HepG2 (cell line): ENCODE data around the gene RASGRP1. TPM values are rescaled to one million over a fixed set of nuclear protein-coding genes. Genes with fewer than 3 reads are reported as not detected.
A peak's percentile ranks its signal among the peaks of the same experiment; 100 is the strongest.

Experiments
- CHD4 ChIP-seq: fragments of 200-600 bp; sonication (generic); IDR thresholded peaks from 2 replicates; pipeline ENCODE4 v1.7.0; 2017; ENCODE audit warnings: mild to moderate bottlenecking, low read length, borderline replicate concordance
- EED ChIP-seq: sonication (generic); formaldehyde crosslinking; IDR thresholded peaks from 2 replicates; pipeline ENCODE4 v1.5.0; 2020; ENCODE audit warnings: mild to moderate bottlenecking, missing genetic modification reagents
- JUN ChIP-seq: sonication (generic); formaldehyde crosslinking; IDR thresholded peaks from 2 replicates; pipeline ENCODE4 v1.4.0; 2020; ENCODE audit warnings: mild to moderate bottlenecking, missing genetic modification reagents
- JUND ChIP-seq: sonication (generic); formaldehyde crosslinking; IDR thresholded peaks from 2 replicates; pipeline ENCODE4 v1.8.0; 2022; ENCODE audit warnings: mild to moderate bottlenecking, missing genetic modification reagents
- KLF16 ChIP-seq, 2 experiments: sonication (generic) in 1 of 2; formaldehyde crosslinking in 1 of 2; IDR thresholded peaks; 2 replicates each; pipeline versions ENCODE4 v1.6.1 to v1.8.0; 2016 to 2023; ENCODE audit warnings: missing genetic modification reagents in 2 of 2, missing compliant biosample characterization in 1 of 2
- MEIS2 ChIP-seq: sonication (generic); formaldehyde crosslinking; IDR thresholded peaks from 2 replicates; pipeline ENCODE4 v1.9.0; 2021; ENCODE audit warnings: mild to moderate bottlenecking, missing genetic modification reagents
- NFATC3 ChIP-seq: sonication (generic); formaldehyde crosslinking; IDR thresholded peaks from 2 replicates; pipeline ENCODE4 v1.5.1; 2020; ENCODE audit warnings: mild to moderate bottlenecking, missing genetic modification reagents
- RFXANK ChIP-seq: IDR thresholded peaks from 2 replicates; pipeline ENCODE4 v1.6.1; 2016
- SP140L ChIP-seq: sonication (generic); formaldehyde crosslinking; IDR thresholded peaks from 2 replicates; pipeline ENCODE4 v1.4.0; 2020; ENCODE audit warnings: missing genetic modification reagents, borderline replicate concordance
- ZC3H13 ChIP-seq: sonication (generic); formaldehyde crosslinking; IDR thresholded peaks from 2 replicates; pipeline ENCODE4 v1.8.1; 2023; ENCODE audit warnings: mild to moderate bottlenecking, missing genetic modification reagents, moderate library complexity
- ZMYM3 ChIP-seq: sonication (generic); formaldehyde crosslinking; IDR thresholded peaks from 2 replicates; pipeline ENCODE4 v1.5.1; 2020; ENCODE audit warnings: mild to moderate bottlenecking, missing genetic modification reagents
- ZNF282 ChIP-seq: fragments of 450-650 bp; IDR thresholded peaks from 2 replicates; pipeline ENCODE4 v1.6.1; 2018; ENCODE audit not compliant: partially characterized antibody
- ZNF292 ChIP-seq: sonication (generic); formaldehyde crosslinking; IDR thresholded peaks from 2 replicates; pipeline ENCODE4 v1.8.1; 2022; ENCODE audit warnings: mild to moderate bottlenecking, low read depth, missing genetic modification reagents, borderline replicate concordance
- ZNF33A ChIP-seq: sonication (generic); formaldehyde crosslinking; IDR thresholded peaks from 2 replicates; pipeline ENCODE4 v1.5.1; 2020; ENCODE audit warnings: missing genetic modification reagents, mild to moderate bottlenecking, moderate library complexity, borderline replicate concordance
- ZNF569 ChIP-seq: sonication (generic); formaldehyde crosslinking; IDR thresholded peaks from 2 replicates; pipeline ENCODE4 v1.5.0; 2020; ENCODE audit warnings: mild to moderate bottlenecking, missing genetic modification reagents, moderate library complexity, borderline replicate concordance
- ZNF7 ChIP-seq: IDR thresholded peaks from 2 replicates; pipeline ENCODE4 v1.6.1; 2016; ENCODE audit warnings: missing biosample characterization, missing genetic modification reagents
- ZNF782 ChIP-seq: sonication (generic); formaldehyde crosslinking; IDR thresholded peaks from 2 replicates; pipeline ENCODE4 v1.4.0; 2020; ENCODE audit warnings: missing genetic modification reagents, mild to moderate bottlenecking, borderline replicate concordance
- polyA plus RNA-seq, 8 experiments: library from polyadenylated mRNA; depleted of rRNA in 3 of 8; stranded (reverse) in 7 of 8; unstranded in 1 of 8; fragments of >200 nt; fragmentation: Illumina TruSeq in 4 of 8; extraction: Trizol in 4 of 8; gene quantifications; 2 replicates each; pipeline versions ENCODE4 v1.2.1 to v1.2.3, GENCODE V29; 2011 to 2016; ENCODE audit warnings: low read depth in 4 of 8, missing spikeins in 1 of 8, mixed read lengths in 1 of 8; ENCODE audit not compliant: insufficient read depth in 1 of 8
- total RNA-seq, 5 experiments: library from RNA; depleted of rRNA; stranded (reverse); fragments of >200 nt; fragmentation: Illumina TruSeq; extraction: Trizol; gene quantifications; 2 replicates each; pipeline ENCODE4 v1.2.3, GENCODE V29; 2016; ENCODE audit warnings: low read depth in 1 of 5
- TF ChIP-seq, protein P1 (sequence below): sonication (generic); formaldehyde crosslinking; IDR thresholded peaks from 2 replicates; pipeline ENCODE4 v1.5.0; 2020; ENCODE audit warnings: mild to moderate bottlenecking, missing genetic modification reagents, borderline replicate concordance
- TF ChIP-seq, protein P2 (sequence below): sonication (generic); formaldehyde crosslinking; conservative IDR thresholded peaks from 2 replicates; pipeline ENCODE4 v1.4.0; 2020; ENCODE audit warnings: missing genetic modification reagents

The RASGRP1 gene
- total and polyA plus RNA-seq, 2 of the 13 experiments (the other 11 are each of a cell fraction or from before 2014, with no cell fraction given) = 0.07 TPM; not detected in 1

DNA sequence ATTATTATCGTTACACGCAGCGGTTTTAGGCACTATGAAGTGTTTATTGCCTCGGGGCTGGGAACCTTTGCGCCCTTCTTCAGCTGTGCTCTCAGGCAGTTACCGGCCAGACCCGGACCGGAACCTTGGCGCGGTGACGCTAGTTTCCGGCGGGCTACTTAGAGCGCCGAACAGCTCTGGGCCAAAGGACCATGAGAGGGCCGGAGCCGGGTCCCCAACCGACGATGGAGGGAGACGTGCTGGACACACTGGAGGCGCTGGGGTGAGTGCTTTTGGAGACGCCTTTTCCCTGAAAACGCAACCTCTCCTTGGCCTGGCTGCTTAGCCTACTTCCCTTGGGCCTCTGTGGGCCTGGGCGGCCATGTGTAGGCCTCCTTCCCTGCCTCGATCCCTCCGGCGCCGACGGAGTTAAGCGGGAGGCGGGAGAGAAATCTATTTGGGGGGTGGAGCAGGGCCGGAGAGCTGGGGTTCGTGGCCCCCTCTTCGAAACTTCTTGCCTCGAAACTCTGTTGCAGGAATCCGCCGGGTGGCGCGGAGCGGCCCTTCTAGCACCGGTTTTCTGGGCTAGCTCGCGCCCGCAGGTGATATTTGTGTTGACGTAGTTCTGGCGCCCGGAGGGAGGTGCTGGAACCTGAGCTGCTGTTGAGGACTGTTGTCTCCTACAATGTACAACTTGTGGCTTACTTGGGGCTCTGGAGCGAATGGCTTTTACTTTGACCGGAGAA lies 110.5 kb downstream of the RASGRP1 start, which contains the start of gene FAM98B (continued):
- TF ChIP-seq, protein P1, sequence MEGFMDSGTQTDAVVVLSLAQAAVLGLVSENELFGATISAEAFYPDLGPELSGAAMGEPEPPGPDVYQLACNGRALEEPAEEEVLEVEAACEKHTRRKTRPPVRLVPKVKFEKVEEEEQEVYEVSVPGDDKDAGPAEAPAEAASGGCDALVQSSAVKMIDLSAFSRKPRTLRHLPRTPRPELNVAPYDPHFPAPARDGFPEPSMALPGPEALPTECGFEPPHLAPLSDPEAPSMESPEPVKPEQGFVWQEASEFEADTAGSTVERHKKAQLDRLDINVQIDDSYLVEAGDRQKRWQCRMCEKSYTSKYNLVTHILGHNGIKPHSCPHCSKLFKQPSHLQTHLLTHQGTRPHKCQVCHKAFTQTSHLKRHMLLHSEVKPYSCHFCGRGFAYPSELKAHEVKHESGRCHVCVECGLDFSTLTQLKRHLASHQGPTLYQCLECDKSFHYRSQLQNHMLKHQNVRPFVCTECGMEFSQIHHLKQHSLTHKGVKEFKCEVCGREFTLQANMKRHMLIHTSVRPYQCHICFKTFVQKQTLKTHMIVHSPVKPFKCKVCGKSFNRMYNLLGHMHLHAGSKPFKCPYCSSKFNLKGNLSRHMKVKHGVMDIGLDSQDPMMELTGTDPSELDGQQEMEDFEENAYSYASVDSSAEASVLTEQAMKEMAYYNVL (CRISPR knock-in tag) = no peak
- no peak for TF ChIP-seq ZNF282
- peak; percentile 76; the same call in 1 of the 2 replicates for TF ChIP-seq ZNF292 (CRISPR knock-in tag)
- TF ChIP-seq CHD4 = no peak
- peak; percentile 77; the same call in 1 of the 2 replicates for TF ChIP-seq RFXANK (CRISPR knock-in tag)
- peak in 1 of 2 experiments; percentile 84; a peak in 2 of 4 replicates for TF ChIP-seq KLF16 (CRISPR knock-in tag; IDR thresholded peaks at IDR 0.05)
- no peak for TF ChIP-seq ZNF569 (CRISPR knock-in tag)
- TF ChIP-seq MEIS2 (CRISPR knock-in tag) = peak; percentile 69; the same call in 1 of the 2 replicates
- no peak; the same call in 1 of the 2 replicates for TF ChIP-seq ZC3H13
- TF ChIP-seq, protein P2, sequence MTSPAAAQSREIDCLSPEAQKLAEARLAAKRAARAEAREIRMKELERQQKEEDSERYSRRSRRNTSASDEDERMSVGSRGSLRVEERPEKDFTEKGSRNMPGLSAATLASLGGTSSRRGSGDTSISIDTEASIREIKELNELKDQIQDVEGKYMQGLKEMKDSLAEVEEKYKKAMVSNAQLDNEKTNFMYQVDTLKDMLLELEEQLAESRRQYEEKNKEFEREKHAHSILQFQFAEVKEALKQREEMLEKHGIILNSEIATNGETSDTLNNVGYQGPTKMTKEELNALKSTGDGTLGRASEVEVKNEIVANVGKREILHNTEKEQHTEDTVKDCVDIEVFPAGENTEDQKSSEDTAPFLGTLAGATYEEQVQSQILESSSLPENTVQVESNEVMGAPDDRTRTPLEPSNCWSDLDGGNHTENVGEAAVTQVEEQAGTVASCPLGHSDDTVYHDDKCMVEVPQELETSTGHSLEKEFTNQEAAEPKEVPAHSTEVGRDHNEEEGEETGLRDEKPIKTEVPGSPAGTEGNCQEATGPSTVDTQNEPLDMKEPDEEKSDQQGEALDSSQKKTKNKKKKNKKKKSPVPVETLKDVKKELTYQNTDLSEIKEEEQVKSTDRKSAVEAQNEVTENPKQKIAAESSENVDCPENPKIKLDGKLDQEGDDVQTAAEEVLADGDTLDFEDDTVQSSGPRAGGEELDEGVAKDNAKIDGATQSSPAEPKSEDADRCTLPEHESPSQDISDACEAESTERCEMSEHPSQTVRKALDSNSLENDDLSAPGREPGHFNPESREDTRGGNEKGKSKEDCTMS (CRISPR knock-in tag) = no peak
- TF ChIP-seq NFATC3 (CRISPR knock-in tag) = 0 out of 2 replicates have a peak, but pooled peaks have one; percentile 61
- TF ChIP-seq ZNF7 (CRISPR knock-in tag) = no peak
- TF ChIP-seq ZMYM3 (CRISPR knock-in tag) = peak; percentile 49; the same call in 1 of the 2 replicates
- no peak for TF ChIP-seq JUN
- no peak for TF ChIP-seq ZNF782 (CRISPR knock-in tag)
- no peak for TF ChIP-seq SP140L (CRISPR knock-in tag)
- 0 out of 2 replicates have a peak, but pooled peaks have one; percentile 35 for TF ChIP-seq ZNF33A (CRISPR knock-in tag)
- peak; percentile 83 for TF ChIP-seq EED (CRISPR knock-in tag)
- no peak for TF ChIP-seq JUND
